GM23338 (cell line): Measurements from ENCODE around the gene RSPH6A. TPM values are rescaled to one million over a fixed set of nuclear protein-coding genes. Genes with fewer than 3 reads are reported as not detected.

ENCODE experiments used
- ETS1 ChIP-seq: IDR thresholded peaks from 2 replicates; pipeline ENCODE4 v1.6.1; 2016; ENCODE audit warnings: antibody characterized with exemption
- EZH2 ChIP-seq: fragments of 200-600 bp; sonication (generic); IDR thresholded peaks from one replicate; pipeline ENCODE4 v1.8.0; 2017; ENCODE audit warnings: antibody characterized with exemption, mild to moderate bottlenecking, low read depth; ENCODE audit not compliant: unreplicated experiment
- EZH2phosphoT487 ChIP-seq: fragments of 200-600 bp; sonication (generic); IDR thresholded peaks from one replicate; pipeline ENCODE4 v1.8.1; 2018; ENCODE audit warnings: antibody characterized with exemption; ENCODE audit not compliant: unreplicated experiment
- REST ChIP-seq: IDR thresholded peaks from one replicate; pipeline ENCODE4 v1.6.1; 2018; ENCODE audit warnings: antibody characterized with exemption; ENCODE audit not compliant: unreplicated experiment
- ZNF331 ChIP-seq: fragments of 250-450 bp; sonication (Bioruptor Pico); IDR thresholded peaks from 2 replicates; pipeline ENCODE4 v1.5.0; 2020; ENCODE audit warnings: low read depth, mild to moderate bottlenecking, moderate library complexity
- ZNF462 ChIP-seq: fragments of 250-450 bp; sonication (Bioruptor Pico); IDR thresholded peaks from 2 replicates; pipeline ENCODE4 v1.5.0; 2020; ENCODE audit warnings: mild to moderate bottlenecking, moderate library complexity
- polyA plus RNA-seq: library from polyadenylated mRNA; unstranded; fragments of >200 nt; fragmentation: Nextera tagmentation; extraction: Ambion mirVana; gene quantifications from 2 replicates; pipeline ENCODE4 v1.2.1, GENCODE V29; 2016
- total RNA-seq: library from RNA; depleted of rRNA; stranded (reverse); fragments of >200 nt; shearing (Covaris generic); gene quantifications from 2 replicates; pipeline ENCODE4 v1.2.3, GENCODE V29; 2014; rRNA removed

The RSPH6A gene
- total and polyA plus RNA-seq, 2 experiments from 2014 or later, result 0.11 to 0.21 TPM

GRCh38 chr19:45746866-45747265, 68.2 kb downstream of the RSPH6A start (continued):
- TF ChIP-seq ZNF462 (CRISPR knock-in tag), result no peak
- TF ChIP-seq ZNF331 (CRISPR knock-in tag), result no peak
- no peak for TF ChIP-seq ETS1
- no peak for TF ChIP-seq REST
- TF ChIP-seq EZH2, result no peak
- no peak for TF ChIP-seq EZH2phosphoT487

Other genes starting within 250 kb of the RSPH6A start
- 13.5 and 14.5 TPM in 2 replicates for gene OPA3, start 230.5 kb downstream of the RSPH6A start, total RNA-seq
- gene OPA3, start 230.5 kb downstream of the RSPH6A start, polyA plus RNA-seq, result 9.1 and 11.5 TPM in 2 replicates
- gene GPR4, start 213.1 kb downstream of the RSPH6A start, total RNA-seq, result 0.14 and 0.35 TPM in 2 replicates
- 0.06 and 0.59 TPM in 2 replicates for gene GPR4, start 213.1 kb downstream of the RSPH6A start, polyA plus RNA-seq
- gene EML2, start 175.9 kb downstream of the RSPH6A start, total RNA-seq, result 28.9 and 33.9 TPM in 2 replicates
- gene EML2, start 175.9 kb downstream of the RSPH6A start, polyA plus RNA-seq, result 7.1 and 8.0 TPM in 2 replicates
- gene GIPR, start 147.1 kb downstream of the RSPH6A start, total RNA-seq, result 0.19 and 0.42 TPM in 2 replicates
- gene GIPR, start 147.1 kb downstream of the RSPH6A start, polyA plus RNA-seq, result 1.2 and 1.4 TPM in 2 replicates
- 169 and 226 TPM in 2 replicates for gene SNRPD2, start 123.4 kb downstream of the RSPH6A start, total RNA-seq
- gene SNRPD2, start 123.4 kb downstream of the RSPH6A start, polyA plus RNA-seq, result 1,375 and 1,400 TPM in 2 replicates
- gene QPCTL, start 122.6 kb downstream of the RSPH6A start, total RNA-seq, result 23.0 and 26.2 TPM in 2 replicates
- gene QPCTL, start 122.6 kb downstream of the RSPH6A start, polyA plus RNA-seq, result 8.6 and 10.6 TPM in 2 replicates
- 34.4 and 35.8 TPM in 2 replicates for gene FBXO46, start 84.4 kb downstream of the RSPH6A start, total RNA-seq
- gene FBXO46, start 84.4 kb downstream of the RSPH6A start, polyA plus RNA-seq, result 9.4 and 12.0 TPM in 2 replicates
- gene MEIOSIN, start 81.9 kb downstream of the RSPH6A start, total RNA-seq, result 0.16 and 0.28 TPM in 2 replicates
- 0.21 TPM in 1 of 2 replicates, not detected in the other for gene MEIOSIN, start 81.9 kb downstream of the RSPH6A start, polyA plus RNA-seq
- gene SIX5, start 46.1 kb downstream of the RSPH6A start, total RNA-seq, result 16.1 and 22.6 TPM in 2 replicates
- 10.1 and 12.4 TPM in 2 replicates for gene SIX5, start 46.1 kb downstream of the RSPH6A start, polyA plus RNA-seq
- 18.9 and 24.0 TPM in 2 replicates for gene DMPK, start 32.8 kb downstream of the RSPH6A start, total RNA-seq
- 9.2 and 9.8 TPM in 2 replicates for gene DMPK, start 32.8 kb downstream of the RSPH6A start, polyA plus RNA-seq
- gene DMWD, start 22.5 kb downstream of the RSPH6A start, total RNA-seq, result 33.1 and 45.6 TPM in 2 replicates
- 11.8 and 12.1 TPM in 2 replicates for gene DMWD, start 22.5 kb downstream of the RSPH6A start, polyA plus RNA-seq
- gene SYMPK, start 47.8 kb upstream of the RSPH6A start, total RNA-seq, result 64.0 and 82.1 TPM in 2 replicates
- 33.9 and 36.8 TPM in 2 replicates for gene SYMPK, start 47.8 kb upstream of the RSPH6A start, polyA plus RNA-seq
- gene FOXA3, start 49.0 kb upstream of the RSPH6A start, total RNA-seq, result 15.1 and 17.5 TPM in 2 replicates
- 11.1 and 11.7 TPM in 2 replicates for gene FOXA3, start 49.0 kb upstream of the RSPH6A start, polyA plus RNA-seq
- gene IRF2BP1, start 70.8 kb upstream of the RSPH6A start, total RNA-seq, result 36.0 and 41.6 TPM in 2 replicates
- gene IRF2BP1, start 70.8 kb upstream of the RSPH6A start, polyA plus RNA-seq, result 9.7 and 10.4 TPM in 2 replicates
- 6.9 and 7.9 TPM in 2 replicates for gene MYPOP, start 87.3 kb upstream of the RSPH6A start, total RNA-seq
- gene MYPOP, start 87.3 kb upstream of the RSPH6A start, polyA plus RNA-seq, result 2.7 and 3.0 TPM in 2 replicates
- 0.14 TPM in 1 of 2 replicates, not detected in the other for gene NANOS2, start 99.5 kb upstream of the RSPH6A start, total RNA-seq
- 0.11 TPM in 1 of 2 replicates, not detected in the other for gene NANOS2, start 99.5 kb upstream of the RSPH6A start, polyA plus RNA-seq
- 13.7 and 14.9 TPM in 2 replicates for gene NOVA2, start 158.6 kb upstream of the RSPH6A start, total RNA-seq
- 5.1 and 5.3 TPM in 2 replicates for gene NOVA2, start 158.6 kb upstream of the RSPH6A start, polyA plus RNA-seq
- 16.4 and 22.4 TPM in 2 replicates for gene CCDC61, start 180.2 kb upstream of the RSPH6A start, total RNA-seq
- gene CCDC61, start 180.2 kb upstream of the RSPH6A start, polyA plus RNA-seq, result 6.7 and 9.8 TPM in 2 replicates
- gene PGLYRP1, start 207.7 kb upstream of the RSPH6A start, total RNA-seq, result not detected in 2 replicates
- gene PGLYRP1, start 207.7 kb upstream of the RSPH6A start, polyA plus RNA-seq, result 0.33 TPM in 1 of 2 replicates, not detected in the other
- gene IGFL4, start 225.7 kb upstream of the RSPH6A start, total RNA-seq, result 0.87 and 1.0 TPM in 2 replicates
- gene IGFL4, start 225.7 kb upstream of the RSPH6A start, polyA plus RNA-seq, result 0.06 and 0.23 TPM in 2 replicates